Esophagus (tissue), 2 donors: ENCODE results near the gene PLXNB1. TPM values are rescaled to one million over a fixed set of nuclear protein-coding genes. Genes with fewer than 3 reads are reported as not detected.
A peak's percentile ranks its signal among the peaks of the same experiment; 100 is the strongest.
"Not testable (repeated sequence)": the region's sequence is repeated elsewhere in the genome, so short reads cannot be mapped to it uniquely, and the experiment has no call there.

Experiments used
- H3K27ac ChIP-seq, 2 donors: one replicate each; pipeline ENCODE4 v1.5.1; 2013; ENCODE audit warnings: low read depth in 2 of 2, mild to moderate bottlenecking in 2 of 2, inconsistent platforms in 1 of 2, low read length in 1 of 2, moderate library complexity in 1 of 2
- H3K27me3 ChIP-seq, 2 donors: one replicate each; pipeline ENCODE4 v1.6.1; 2013; ENCODE audit warnings: low read length in 2 of 2, control low read depth in 1 of 2, mild to moderate bottlenecking in 1 of 2; ENCODE audit not compliant: insufficient read depth in 2 of 2, control insufficient read depth in 1 of 2
- H3K36me3 ChIP-seq, 2 donors: one replicate each; pipeline ENCODE4 v1.6.1; 2013; ENCODE audit warnings: low read length in 1 of 2; ENCODE audit not compliant: control insufficient read depth in 2 of 2, insufficient read depth in 2 of 2
- H3K4me1 ChIP-seq, 2 donors: one replicate each; pipeline ENCODE4 v1.6.1; 2013; ENCODE audit warnings: low read length in 1 of 2; ENCODE audit not compliant: control insufficient read depth in 2 of 2, insufficient read depth in 2 of 2
- H3K4me3 ChIP-seq, 2 donors: one replicate each; pipeline ENCODE4 v1.5.1; 2013; ENCODE audit warnings: low read length in 2 of 2, mild to moderate bottlenecking in 2 of 2, low read depth in 1 of 2, moderate library complexity in 1 of 2
- H3K9me3 ChIP-seq, 2 donors: one replicate each; pipeline ENCODE4 v1.6.1; 2013; ENCODE audit warnings: mild to moderate bottlenecking in 2 of 2, low read depth in 1 of 2, low read length in 1 of 2, moderate library complexity in 1 of 2; ENCODE audit not compliant: control insufficient read depth in 2 of 2, insufficient read depth in 1 of 2
- WGBS, 2 donors: extraction: QIAGEN DNeasy Blood & Tissue Kit; methylation state at CpG; one replicate each; pipeline ENCODE4 v1.1.7; 2013; 5-methylcytosine and 5-hydroxymethylcytosine counted together
- polyA plus RNA-seq, 2 donors: library from polyadenylated mRNA; stranded (reverse); fragments of 200-250 nt; gene quantifications; one replicate each; pipeline ENCODE4 v1.2.3, GENCODE V29; 2013
- donor health status: healthy with polysubstance abuse.
- donor health status: Bipolar disorder and iron deficiency.

Gene PLXNB1
- polyA plus RNA-seq, 2 donors: 73.4 to 298 TPM

DNA sequence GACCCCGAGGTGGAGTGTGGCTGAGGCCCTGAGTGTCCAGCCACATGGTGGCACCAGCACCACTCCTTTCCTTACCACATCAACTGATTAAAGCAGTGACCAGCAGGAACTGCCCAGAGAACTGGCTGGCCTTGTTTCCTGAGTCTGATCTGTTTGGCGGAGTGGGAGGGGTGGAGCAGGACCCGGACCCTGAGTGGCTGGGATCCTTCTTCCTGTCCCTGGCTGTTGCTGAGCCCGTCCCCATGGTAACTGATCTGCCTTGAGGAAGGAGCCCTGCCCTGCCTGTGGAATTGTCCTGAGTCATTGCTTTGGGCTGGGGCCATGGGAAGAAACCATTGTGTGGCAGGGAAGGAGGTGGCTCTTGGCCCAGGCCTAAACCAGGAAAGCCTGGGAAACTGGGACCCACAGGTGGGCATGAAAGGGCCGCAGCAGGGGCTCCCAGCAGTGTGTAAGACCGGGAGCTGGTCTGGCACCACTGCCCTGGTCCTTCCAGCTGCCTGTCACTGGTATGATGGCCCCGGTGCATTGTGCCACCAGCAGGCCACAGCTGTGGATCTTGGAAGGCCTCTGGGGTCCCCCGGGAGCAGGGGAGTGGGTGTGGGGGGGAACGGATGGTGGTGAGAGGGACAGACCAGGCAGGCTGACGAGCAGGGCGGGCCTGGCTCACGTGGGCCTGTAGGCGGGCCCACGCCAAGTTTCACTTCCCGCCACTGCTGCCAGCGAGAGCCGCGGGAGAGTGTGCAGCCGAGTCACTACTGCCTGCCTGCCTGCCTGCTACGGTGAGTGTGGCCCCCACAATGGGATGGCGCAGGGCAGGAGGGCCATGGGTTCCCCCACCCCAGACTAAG, 35.9 kb upstream of the PLXNB1 start:
- no peaks in the 10 kb centered on the region for H3K27me3 ChIP-seq
- WGBS, 2 donors: 2% methylated on average over 20 to 21 of the region's 21 CpGs
- peak overlapping the region; percentile 46 to 53 for H3K4me3 ChIP-seq
- peak overlapping the region; percentile 99 to 100 for H3K27ac ChIP-seq
- H3K9me3 ChIP-seq: no peaks in the 10 kb centered on the region
- H3K36me3 ChIP-seq: peaks cover 13 to 31% of the 10 kb centered on the region in 2 donors
- H3K4me1 ChIP-seq: peaks cover 24 to 44% of the 10 kb centered on the region in 2 donors

GRCh38 chr3:48465237-48465530, 35.3 kb upstream of the PLXNB1 start:
- peak overlapping the region; percentile 99 to 100 for H3K27ac ChIP-seq
- no peaks in the 10 kb centered on the region for H3K9me3 ChIP-seq
- 21% methylated on average over 7 of the region's 7 CpGs for WGBS, 2 donors
- H3K4me3 ChIP-seq: no peak overlapping the region
- H3K36me3 ChIP-seq: peaks cover 18 to 34% of the 10 kb centered on the region in 2 donors
- H3K27me3 ChIP-seq: no peaks in the 10 kb centered on the region
- H3K4me1 ChIP-seq: peaks cover 21 to 41% of the 10 kb centered on the region in 2 donors

- Histone ChIP-seq H3K4me1 (peaks cover 17 to 38% of the 10 kb centered on the region in 2 donors), H3K27me3 (no peaks in the 10 kb centered on the region), H3K9me3 (no peaks in the 10 kb centered on the region), H3K27ac (peak overlapping the region; percentile 99 to 100), H3K36me3 (peaks cover 20 to 36% of the 10 kb centered on the region in 2 donors), H3K4me3 (no peak overlapping the region)
- WGBS, 2 donors: 92 to 94% methylated on average over 17 of the region's 17 CpGs
These were observed 34.9 kb upstream of the PLXNB1 start for GRCh38 chr3:48464713-48465221.

DNA sequence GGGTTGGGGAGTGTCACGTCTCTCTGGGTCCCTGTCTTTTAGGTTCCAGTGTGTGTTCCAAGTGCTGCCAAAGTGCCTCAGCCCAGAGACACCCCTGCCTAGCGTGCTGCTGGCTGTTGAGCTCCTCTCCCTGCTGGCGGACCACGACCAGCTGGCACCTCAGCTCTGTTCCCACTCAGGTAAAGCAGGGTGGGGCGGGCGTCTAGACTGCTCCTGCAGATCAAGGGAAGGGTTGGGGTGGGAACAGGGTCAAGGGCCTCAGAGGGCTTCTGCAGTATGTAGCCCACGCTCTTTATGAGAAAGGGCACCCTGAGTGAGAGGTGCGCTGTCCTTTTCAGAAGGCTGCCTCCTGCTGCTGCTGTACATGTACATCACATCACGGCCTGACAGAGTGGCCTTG, 33.8 kb upstream of the PLXNB1 start:
- WGBS, 2 donors: 73 to 80% methylated on average over 9 of the region's 9 CpGs
- H3K27ac ChIP-seq: no peak overlapping the region
- peaks cover 23 to 30% of the 10 kb centered on the region in 2 donors for H3K36me3 ChIP-seq
- no peaks in the 10 kb centered on the region for H3K27me3 ChIP-seq
- peaks cover 9 to 29% of the 10 kb centered on the region in 2 donors for H3K4me1 ChIP-seq
- H3K4me3 ChIP-seq: no peak overlapping the region
- no peaks in the 10 kb centered on the region for H3K9me3 ChIP-seq

GRCh38 chr3:48461767-48462166, 31.9 kb upstream of the PLXNB1 start:
- H3K36me3 ChIP-seq: peaks cover 16 to 23% of the 10 kb centered on the region in 2 donors
- WGBS, 2 donors: 83 to 84% methylated on average over 7 of the region's 7 CpGs

DNA sequence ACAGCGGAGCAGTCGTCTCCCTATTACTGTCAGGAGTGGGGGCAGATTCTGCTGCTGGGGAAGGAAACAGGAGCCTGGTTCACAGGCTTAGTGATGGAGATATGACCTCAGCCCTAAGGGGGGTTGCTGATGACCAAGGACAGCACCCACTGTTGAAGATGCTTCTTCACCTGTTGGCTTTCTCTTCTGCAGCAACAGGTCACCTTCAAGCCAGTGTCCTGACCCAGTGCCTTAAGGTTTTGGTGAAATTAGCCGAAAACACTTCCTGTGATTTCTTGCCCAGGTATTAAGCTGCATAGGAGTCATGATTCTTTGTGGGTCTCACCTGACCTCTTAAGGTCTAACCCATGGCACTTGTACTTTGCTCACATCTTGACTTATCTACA, 30.6 kb upstream of the PLXNB1 start:
- Histone ChIP-seq H3K27me3 (no peaks in the 10 kb centered on the region), H3K27ac (no peak overlapping the region), H3K9me3 (no peaks in the 10 kb centered on the region), H3K36me3 (peaks cover 16 to 23% of the 10 kb centered on the region in 2 donors), H3K4me1 (peaks cover 0 to 10% of the 10 kb centered on the region in 2 donors), H3K4me3 (no peak overlapping the region)
- 72 to 83% methylated on average over 3 of the region's 3 CpGs for WGBS, 2 donors

More at GRCh38 chr3:48461767-48462166, 31.9 kb upstream of the PLXNB1 start:
- peaks cover 0 to 14% of the 10 kb centered on the region in 2 donors for H3K4me1 ChIP-seq
- H3K9me3 ChIP-seq, H3K4me3 ChIP-seq, H3K27ac ChIP-seq, H3K27me3 ChIP-seq: not testable (repeated sequence)

DNA sequence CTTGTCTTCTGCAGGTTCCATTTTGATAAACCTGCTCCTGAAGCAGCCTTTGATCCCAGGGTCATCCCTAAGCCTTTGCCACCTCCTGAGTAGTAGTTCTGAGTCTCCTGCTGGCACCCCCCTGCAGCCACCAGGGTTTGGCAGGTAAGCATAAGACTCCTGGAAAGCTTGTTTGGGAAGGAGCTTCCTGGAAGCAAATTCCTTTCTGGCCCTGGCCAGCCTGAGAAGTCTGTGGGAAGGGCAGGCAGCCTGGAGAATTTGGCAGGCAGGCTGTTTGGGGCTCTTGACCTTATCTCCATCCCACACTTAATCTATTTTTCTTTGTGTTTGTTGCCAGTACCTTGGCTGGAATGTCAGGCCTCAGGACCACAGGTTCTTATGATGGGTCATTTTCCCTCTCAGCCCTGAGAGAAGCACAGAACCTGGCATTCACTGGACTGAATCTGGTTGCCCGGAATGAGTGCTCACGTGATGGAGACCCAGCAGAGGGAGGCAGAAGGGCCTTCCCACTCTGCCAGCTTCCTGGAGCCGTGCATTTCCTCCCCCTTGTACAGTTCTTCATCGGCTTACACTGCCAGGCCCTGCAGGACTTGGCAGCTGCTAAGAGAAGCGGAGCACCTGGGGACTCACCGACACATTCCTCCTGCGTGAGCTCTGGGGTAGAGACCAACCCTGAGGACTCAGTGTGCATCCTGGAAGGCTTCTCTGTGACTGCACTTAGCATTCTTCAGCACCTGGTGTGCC, 30.1 kb upstream of the PLXNB1 start:
- Histone ChIP-seq H3K27ac (no peak overlapping the region), H3K27me3 (no peaks in the 10 kb centered on the region), H3K36me3 (peaks cover 17 to 23% of the 10 kb centered on the region in 2 donors), H3K4me1 (peaks cover 0 to 4% of the 10 kb centered on the region in 2 donors), H3K9me3 (no peaks in the 10 kb centered on the region), H3K4me3 (no peak overlapping the region)
- WGBS, 2 donors: 56 to 67% methylated on average over 7 of the region's 7 CpGs

DNA sequence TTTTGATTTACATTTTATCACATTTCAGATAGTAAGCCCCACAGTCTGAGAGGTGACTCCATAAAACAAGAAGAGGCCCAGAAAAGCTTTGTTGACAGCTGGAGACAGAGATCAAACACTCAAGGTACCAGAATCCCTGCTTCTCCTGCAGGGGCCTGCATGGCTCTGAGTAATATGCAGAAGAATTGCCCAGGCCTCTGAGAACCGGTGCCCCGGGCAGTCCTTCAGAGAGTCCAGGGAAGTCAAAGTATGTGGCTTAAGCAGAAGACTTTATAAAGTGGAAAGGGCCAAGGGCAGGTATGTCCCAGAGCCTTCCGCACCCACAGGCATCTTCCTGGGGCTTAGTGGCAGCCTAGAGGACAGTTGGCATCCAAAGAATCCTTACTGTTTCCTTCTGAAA, 29.4 kb upstream of the PLXNB1 start:
- no peak overlapping the region for H3K27ac ChIP-seq
- no peaks in the 10 kb centered on the region for H3K4me1 ChIP-seq
- WGBS, 2 donors: 68 to 82% methylated on average over 3 of the region's 3 CpGs
- H3K4me3 ChIP-seq: no peak overlapping the region
- H3K27me3 ChIP-seq: no peaks in the 10 kb centered on the region
- H3K9me3 ChIP-seq: no peaks in the 10 kb centered on the region
- H3K36me3 ChIP-seq: peaks cover 17 to 18% of the 10 kb centered on the region in 2 donors

DNA sequence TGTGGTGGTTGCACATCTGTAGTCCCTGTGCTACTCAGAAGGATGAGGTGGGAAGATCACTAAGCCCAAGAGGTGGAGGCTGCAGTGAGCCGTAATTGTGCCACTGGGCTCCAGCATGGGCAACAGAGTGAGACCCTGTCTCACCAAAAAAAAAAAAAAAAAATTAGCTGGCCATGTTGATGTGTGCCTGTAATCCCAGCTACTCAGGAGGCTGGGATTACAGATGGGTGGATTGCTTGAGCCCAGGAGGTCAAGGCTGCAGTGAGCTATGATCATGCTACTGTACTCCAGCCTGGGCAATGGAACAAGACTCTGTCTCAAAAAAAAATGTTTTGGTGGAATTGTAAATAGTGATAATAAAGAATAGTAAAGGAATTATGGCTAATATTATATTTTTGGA, 26.6 kb upstream of the PLXNB1 start:
- Histone ChIP-seq H3K27ac (no peak overlapping the region), H3K4me1 (no peaks in the 10 kb centered on the region), H3K27me3 (no peaks in the 10 kb centered on the region), H3K4me3 (no peak overlapping the region), H3K36me3 (peaks cover 17 to 21% of the 10 kb centered on the region in 2 donors), H3K9me3 (no peaks in the 10 kb centered on the region)
- 96 to 100% methylated on average over 1 of the region's 1 CpG for WGBS, 2 donors
